GM18870 (cell line): Measurements from ENCODE around the gene DNAH3.
"Not testable (repeated sequence)": the region's sequence is repeated elsewhere in the genome, so short reads cannot be mapped to it uniquely, and the experiment has no call there.

Experiments used
- ATAC-seq: cut with Tn5 transposase; IDR thresholded peaks from one replicate; pipeline ENCODE4 v1.9.1; 2021; ENCODE audit warnings: moderate library complexity; ENCODE audit not compliant: unreplicated experiment

DNAH3 gene

GRCh38 chr16:21150375-21151001, at the start of gene DNAH3:
DNAH3 (minus strand) TSS chr16:21150846; CDS start chr16:21150319, 527 bp downstream.
- ATAC-seq: no peak

GRCh38 chr16:21199607-21200218, 49.1 kb upstream of the DNAH3 start:
- ATAC-seq: no peak

- ATAC-seq: no peak
Observed at GRCh38 chr16:21197621-21198020, 47.0 kb upstream of the DNAH3 start.

- no peak for ATAC-seq
Observed at GRCh38 chr16:21197112-21197511, 46.5 kb upstream of the DNAH3 start.

- ATAC-seq: not testable (repeated sequence)
Observed at GRCh38 chr16:21195330-21195729, 44.7 kb upstream of the DNAH3 start.

GRCh38 chr16:21194771-21195301, 44.2 kb upstream of the DNAH3 start:
- ATAC-seq: no peak

GRCh38 chr16:21192991-21193390, 42.3 kb upstream of the DNAH3 start:
- ATAC-seq: no peak

- no peak for ATAC-seq
Observed at GRCh38 chr16:21190599-21190998, 40.0 kb upstream of the DNAH3 start.

- ATAC-seq: no peak
Observed at GRCh38 chr16:21190013-21190412, 39.4 kb upstream of the DNAH3 start.

- ATAC-seq: no peak
Observed at GRCh38 chr16:21189311-21189710, 38.7 kb upstream of the DNAH3 start.

- ATAC-seq: no peak
Observed at GRCh38 chr16:21186326-21186691, 35.7 kb upstream of the DNAH3 start.

GRCh38 chr16:21185659-21186325, 35.1 kb upstream of the DNAH3 start:
- ATAC-seq: no peak

GRCh38 chr16:21184834-21185233, 34.2 kb upstream of the DNAH3 start:
- ATAC-seq: no peak

- no peak for ATAC-seq
Observed at GRCh38 chr16:21183995-21184394, 33.3 kb upstream of the DNAH3 start.

- ATAC-seq: no peak
Observed at GRCh38 chr16:21179983-21180365, 29.3 kb upstream of the DNAH3 start.

GRCh38 chr16:21179126-21179982, 28.7 kb upstream of the DNAH3 start:
- ATAC-seq: no peak

- ATAC-seq: no peak
Observed at GRCh38 chr16:21175397-21175796, 24.8 kb upstream of the DNAH3 start.

GRCh38 chr16:21172650-21173049, 22.0 kb upstream of the DNAH3 start:
- ATAC-seq: no peak

GRCh38 chr16:21170116-21170515, 19.5 kb upstream of the DNAH3 start:
- ATAC-seq: not testable (repeated sequence)

- ATAC-seq: no peak
Observed at GRCh38 chr16:21169249-21169981, 18.8 kb upstream of the DNAH3 start.
